HG03280 (cell line): Measurements from ENCODE around the gene UGGT1.

Source experiments
- ATAC-seq: cut with Tn5 transposase; IDR thresholded peaks from one replicate; pipeline ENCODE4 v1.9.1; 2021; ENCODE audit warnings: mild to moderate bottlenecking, moderate library complexity; ENCODE audit not compliant: unreplicated experiment

The UGGT1 gene

GRCh38 chr2:128090945-128091725, at the start of gene UGGT1:
TSS of gene UGGT1 (plus strand) at chr2:128091200. CDS start at chr2:128091358, 158 bp downstream.
- ATAC-seq: peak; percentile 93

- no peak for ATAC-seq
Measured at GRCh38 chr2:128041561-128041960, 49.4 kb upstream of the UGGT1 start.

- ATAC-seq: no peak
Measured at GRCh38 chr2:128043041-128043440, 48.0 kb upstream of the UGGT1 start.

DNA sequence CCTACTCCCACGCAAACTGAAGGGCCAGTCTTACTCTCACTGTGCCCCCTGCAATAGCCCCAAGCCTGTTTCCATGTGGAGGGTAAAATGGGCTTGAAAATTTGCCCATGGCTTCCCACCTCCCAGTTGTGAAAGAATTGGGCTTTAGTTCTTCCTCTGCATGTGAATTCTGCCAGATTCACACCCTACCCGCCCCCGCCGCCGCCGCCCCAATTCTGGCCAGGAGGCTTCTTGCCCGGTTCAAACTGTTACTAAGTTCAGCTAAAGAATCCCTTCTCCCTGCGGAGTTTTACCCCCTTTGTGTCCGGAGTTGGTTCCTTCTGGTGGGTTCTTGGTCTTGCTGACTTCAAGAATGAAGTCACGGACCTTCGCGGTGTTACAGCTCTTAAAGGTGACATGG, 37.7 kb upstream of the UGGT1 start:
- ATAC-seq: no peak

DNA sequence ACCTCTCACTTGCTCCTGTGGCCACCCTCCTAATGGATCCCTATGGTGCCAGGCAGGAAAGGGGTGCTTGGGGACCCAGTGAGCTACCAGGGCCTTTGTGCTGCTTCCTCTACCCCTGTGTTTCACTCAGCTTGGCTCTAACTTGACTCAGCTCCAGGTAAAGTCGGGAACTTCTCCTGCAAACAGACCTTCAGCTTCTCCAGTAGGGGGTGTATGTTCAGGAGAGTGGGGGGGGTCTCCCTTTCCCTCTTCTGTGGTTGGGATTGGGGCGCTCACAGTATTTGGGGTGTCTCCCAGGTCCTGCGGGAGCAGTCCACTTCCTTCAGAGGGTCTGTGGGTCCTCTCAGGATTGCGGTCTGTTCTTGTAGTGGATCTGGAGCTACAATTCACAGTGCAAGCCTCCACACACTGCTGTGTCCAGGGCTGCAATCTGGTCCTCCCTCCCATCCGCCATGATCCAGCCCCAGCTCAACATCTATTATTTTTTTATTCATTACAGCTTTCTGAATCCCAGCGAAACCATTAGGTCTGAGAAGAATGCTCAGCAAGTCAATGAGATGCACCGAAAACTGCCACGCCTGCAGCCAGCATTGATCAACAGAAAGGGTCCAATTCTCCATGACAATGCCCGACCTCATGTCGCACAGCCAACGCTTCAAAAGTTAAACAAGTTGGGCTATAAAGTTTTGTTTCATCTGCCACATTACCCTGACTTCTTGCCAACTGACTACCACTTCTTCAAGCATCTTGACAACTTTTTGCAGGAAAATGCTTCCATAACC, 36.7 kb upstream of the UGGT1 start:
- ATAC-seq: no peak

DNA sequence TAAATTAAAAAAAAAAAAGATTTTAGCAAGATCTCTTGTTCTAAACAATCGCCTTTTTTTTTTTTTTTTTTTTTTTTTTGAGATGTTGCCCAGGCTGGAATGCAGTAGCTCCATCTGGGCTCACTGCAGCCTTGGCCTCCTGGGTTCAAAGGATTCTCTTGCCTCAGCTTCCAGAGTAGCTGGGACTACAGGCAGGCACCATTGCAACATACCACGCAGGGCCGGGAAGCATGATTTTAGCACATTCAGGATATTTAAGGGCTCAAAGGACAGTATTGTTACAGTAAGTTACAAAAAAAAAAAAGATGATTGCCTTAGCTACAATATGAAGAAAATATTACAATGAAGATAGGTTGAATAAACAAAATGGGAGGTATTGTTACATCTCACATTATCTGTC, 33.7 kb upstream of the UGGT1 start:
- no peak for ATAC-seq

DNA sequence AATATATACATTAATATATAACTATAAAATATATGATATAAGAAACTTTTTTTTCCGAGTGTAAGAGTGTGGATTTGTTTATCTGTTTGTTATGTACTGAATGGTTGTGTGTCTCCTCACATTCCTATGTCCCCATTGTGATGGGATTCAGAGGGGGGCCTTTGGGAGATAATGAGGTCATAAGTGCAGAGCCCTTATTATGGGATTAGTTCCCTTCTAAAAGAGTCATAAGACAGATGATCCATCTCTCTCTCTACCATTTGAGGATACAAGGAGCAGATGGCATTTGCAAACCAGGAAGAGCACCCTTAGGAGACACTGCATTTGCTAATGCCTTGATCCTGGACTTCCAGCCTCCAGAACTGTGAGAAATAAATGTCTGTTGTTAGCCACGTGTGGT, 32.9 kb upstream of the UGGT1 start:
- no peak for ATAC-seq

- ATAC-seq: no peak
Measured at GRCh38 chr2:128062571-128062970, 28.4 kb upstream of the UGGT1 start.

- ATAC-seq: no peak
Measured at GRCh38 chr2:128064353-128064752, 26.6 kb upstream of the UGGT1 start.

DNA sequence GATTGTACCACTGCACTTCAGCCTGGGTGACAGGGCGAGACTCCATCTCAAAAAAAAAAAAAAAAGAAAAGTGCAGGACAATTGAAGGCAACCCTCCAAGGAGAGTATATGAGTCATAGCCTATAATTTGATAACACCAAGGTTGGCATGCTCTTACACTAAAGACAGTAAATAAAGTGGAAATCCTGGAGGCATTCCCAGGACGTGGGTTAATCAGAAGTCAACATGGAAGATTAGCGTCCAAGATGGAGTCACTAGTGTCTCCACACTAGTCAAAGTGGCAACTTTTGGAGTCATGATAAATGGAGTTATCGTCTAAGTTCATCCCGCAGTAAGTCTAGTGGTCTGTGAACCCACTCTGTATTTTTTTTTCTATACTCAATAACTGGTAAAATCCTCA, 21.2 kb upstream of the UGGT1 start:
- no peak for ATAC-seq

DNA sequence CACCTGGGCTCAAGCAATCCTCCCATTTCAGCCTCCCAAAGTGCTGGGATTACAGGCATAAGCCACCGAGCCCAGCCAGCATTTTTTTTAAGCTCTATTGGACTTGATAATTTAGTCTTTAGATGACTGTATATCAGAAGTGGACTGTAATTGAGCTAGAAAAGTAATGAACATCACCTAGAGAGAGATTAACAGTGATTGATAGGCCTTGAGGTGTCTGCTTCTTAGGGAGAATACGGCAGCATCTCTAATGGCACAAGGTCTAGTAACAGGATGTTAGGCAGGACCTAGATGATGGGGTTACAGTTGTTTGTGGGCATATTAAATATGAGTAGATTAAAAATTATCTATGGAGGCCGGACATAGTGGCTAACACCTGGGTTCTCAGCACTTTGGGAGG, 17.7 kb upstream of the UGGT1 start:
- ATAC-seq: no peak

DNA sequence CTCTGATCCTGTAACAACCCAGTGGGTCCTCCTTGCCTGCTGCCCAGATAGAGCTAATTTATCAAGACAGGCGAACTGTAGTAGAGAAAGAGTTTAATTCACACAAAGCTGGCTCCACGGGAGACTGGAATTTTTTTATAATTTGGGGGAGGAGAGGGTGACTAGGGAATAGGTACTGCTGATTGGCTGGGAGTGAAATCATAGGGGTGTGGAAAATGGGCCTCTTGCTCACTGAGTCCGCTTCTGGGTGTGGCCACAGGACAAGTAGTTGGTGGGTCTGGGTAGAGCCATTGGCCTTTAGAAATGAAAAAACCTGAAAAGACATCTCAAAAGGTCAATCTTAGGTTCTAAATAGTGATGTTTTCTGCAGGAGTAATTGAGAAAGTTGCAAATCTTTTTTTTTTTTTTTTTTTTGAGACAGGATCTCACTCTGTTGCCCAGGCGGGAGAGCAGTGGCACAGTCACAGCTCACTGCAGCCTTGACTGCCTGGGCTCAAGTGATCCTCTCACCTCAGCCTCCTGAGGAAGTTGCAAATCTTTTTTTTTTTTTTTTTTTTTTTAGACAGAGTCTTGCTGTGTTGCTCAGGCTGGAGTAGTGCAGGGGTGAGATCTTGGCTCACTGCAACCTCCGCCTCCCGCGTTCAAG, 14.4 kb upstream of the UGGT1 start:
- no peak for ATAC-seq

DNA sequence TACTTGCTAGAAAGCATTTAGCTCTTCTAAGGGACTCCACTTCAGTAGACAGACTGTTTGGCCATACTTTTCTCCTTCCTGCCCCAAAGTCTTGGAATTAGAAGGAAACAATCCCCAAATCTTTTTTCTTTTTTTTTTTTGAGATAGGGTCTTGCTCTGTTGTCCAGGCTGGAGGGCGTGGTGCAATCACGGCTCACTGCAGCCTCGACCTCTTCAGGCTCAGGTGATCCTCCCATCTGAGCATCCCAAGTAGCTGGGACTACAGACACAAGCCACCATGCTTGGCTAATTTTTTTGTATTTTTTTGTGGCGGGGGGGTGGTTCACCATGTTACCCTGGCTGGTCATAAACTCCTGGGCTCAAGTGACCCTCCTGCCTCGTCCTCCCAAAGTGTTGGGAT, 6.2 kb upstream of the UGGT1 start:
- ATAC-seq: no peak

GRCh38 chr2:128086244-128086643, 4.8 kb upstream of the UGGT1 start:
- ATAC-seq: no peak

DNA sequence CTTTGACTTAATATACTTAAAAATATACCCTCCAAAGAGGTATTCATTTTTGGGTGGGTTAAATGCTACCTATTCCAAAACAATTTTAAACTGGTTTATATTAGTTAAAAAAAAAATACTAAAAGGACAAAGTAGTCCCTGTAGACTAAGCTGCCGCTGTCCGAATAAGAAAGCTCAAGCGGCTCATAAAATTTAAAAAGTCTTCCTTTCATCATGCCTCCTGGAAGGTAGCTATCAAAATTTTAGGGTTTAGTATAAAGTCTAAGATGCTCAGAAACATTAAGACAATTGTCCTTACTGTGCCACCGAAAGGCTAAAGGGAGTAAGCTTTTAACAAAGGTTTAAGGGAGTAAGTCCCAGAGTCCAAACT, 440 bp upstream of the UGGT1 start:
- peak; percentile 3 for ATAC-seq

DNA sequence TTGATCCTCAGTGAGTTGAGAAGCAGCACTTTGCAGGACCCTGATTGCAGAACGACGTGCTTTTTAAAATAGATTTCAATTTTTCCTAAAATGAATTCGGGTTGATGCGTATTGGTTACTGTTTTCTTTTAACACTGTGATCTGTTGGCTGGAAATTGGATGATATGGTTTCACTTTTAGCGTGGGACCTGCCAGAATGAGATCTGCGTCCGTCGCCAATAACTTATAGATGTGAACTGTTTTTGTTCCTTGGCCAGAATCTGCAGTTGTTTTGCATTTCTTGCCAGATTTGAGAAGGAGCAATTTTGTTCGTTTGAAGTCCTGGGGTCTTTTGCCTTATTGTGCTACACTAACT, 703 bp downstream of the UGGT1 start:
- ATAC-seq: no peak

GRCh38 chr2:128092656-128093055, 1.7 kb downstream of the UGGT1 start:
- no peak for ATAC-seq

- ATAC-seq: no peak
Measured at GRCh38 chr2:128093762-128094161, 2.8 kb downstream of the UGGT1 start.

GRCh38 chr2:128095201-128095600, 4.2 kb downstream of the UGGT1 start:
- no peak for ATAC-seq

DNA sequence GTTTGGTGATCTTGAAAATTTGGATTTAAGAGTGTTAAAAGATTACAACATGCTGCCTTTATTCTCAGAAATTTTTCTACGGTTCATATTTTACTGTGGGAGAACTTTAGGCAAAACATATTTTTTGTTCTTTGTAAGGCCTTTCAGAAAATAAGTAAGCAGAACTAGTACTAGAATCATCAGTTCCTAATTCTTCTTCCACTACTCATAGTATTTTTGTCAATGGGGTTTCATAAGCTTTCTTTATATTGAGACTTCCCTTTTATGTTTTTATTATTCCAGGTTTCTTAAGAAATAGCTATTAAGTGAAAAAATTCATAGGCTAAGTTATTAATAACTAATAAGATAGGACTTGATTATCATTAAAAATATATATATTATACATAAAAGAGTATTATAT, 12.4 kb downstream of the UGGT1 start:
- no peak for ATAC-seq

DNA sequence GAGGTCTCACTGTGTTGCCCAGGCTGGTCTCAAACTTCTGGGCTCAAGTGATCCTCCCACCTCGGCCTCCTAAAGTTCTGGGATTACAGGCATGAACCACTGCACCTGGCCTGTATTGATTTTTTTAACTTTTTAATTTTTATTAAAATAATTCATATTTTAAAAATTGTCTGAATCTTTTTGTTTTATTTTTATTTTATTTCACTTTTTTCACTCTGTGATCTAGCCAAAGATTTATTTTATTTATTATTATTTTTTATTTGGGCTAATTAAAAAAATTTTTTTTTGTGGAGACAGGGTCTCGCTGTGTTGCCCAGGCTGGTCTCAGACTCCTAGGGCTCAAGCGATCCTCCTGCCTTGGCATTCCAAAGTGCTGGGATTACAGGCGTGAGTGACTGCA, 14.1 kb downstream of the UGGT1 start:
- ATAC-seq: no peak

DNA sequence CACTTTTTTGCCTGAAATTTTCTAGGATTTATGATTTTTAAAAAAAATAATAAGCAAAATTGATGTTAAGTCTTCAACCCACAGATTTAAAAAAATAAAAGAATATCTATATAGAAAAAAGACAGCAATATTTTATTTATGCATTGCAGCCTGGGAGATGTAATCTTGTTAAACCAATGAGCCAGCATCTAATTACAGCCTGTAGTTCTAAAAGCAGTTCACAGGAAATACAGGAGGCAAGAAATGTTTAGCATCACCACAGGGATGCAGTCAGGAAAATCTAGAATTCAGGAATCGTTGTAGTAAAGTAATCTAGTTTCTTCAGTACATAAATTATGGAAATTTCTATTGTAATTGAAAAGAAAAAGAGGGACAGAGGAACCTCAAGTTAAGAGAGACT, 17.2 kb downstream of the UGGT1 start:
- no peak for ATAC-seq
